HL-60 (cell line): Measurements from ENCODE around the gene VEGFB.

Experiments used
- DNase-seq, 2 experiments: peaks; one replicate each; pipeline ENCODE4 v3.0.0-alpha.2; 2010 to 2020; ENCODE audit warnings: low read depth in 1 of 2, low spot score in 1 of 2
- H3K27ac ChIP-seq: fragments of 250-450 bp; sonication (Bioruptor Pico); replicated peaks from 2 replicates; pipeline ENCODE4 v1.5.1; 2020; ENCODE audit warnings: mild to moderate bottlenecking, moderate library complexity
- H3K27me3 ChIP-seq: fragments of 250-450 bp; sonication (Bioruptor Pico); 2 replicates; pipeline ENCODE4 v1.5.1; 2021; ENCODE audit warnings: mild to moderate bottlenecking, moderate library complexity; ENCODE audit not compliant: insufficient read depth, poor library complexity, severe bottlenecking
- H3K4me3 ChIP-seq: replicated peaks from 2 replicates; pipeline ENCODE4 v1.5.1; 2011; ENCODE audit warnings: mild to moderate bottlenecking, control low read depth, low read length; ENCODE audit not compliant: insufficient read depth
- CTCF ChIP-seq: IDR thresholded peaks from one replicate; pipeline ENCODE4 v1.5.1; 2011; ENCODE audit warnings: low read length, control low read depth, inconsistent platforms; ENCODE audit not compliant: insufficient read depth
- GABPA ChIP-seq: IDR thresholded peaks from 2 replicates; pipeline ENCODE4 v1.6.1; 2012; ENCODE audit warnings: low read depth
- POLR2AphosphoS5 ChIP-seq: IDR thresholded peaks from 2 replicates; pipeline ENCODE4 v1.6.1; 2012; ENCODE audit warnings: low read depth
- REST ChIP-seq: IDR thresholded peaks from 2 replicates; pipeline ENCODE4 v1.6.1; 2012; ENCODE audit warnings: low read depth; ENCODE audit not compliant: insufficient replicate concordance
- SPI1 ChIP-seq: IDR thresholded peaks from 2 replicates; pipeline ENCODE4 v1.6.1; 2012; ENCODE audit warnings: low read depth, mild to moderate bottlenecking, borderline replicate concordance

The VEGFB gene

GRCh38 chr11:64268893-64269539, 34.6 kb downstream of the VEGFB start:
- DNase-seq, result peak; percentile 72 to 77
- H3K27me3 ChIP-seq, result no peaks in the 10 kb centered on the region
- TF ChIP-seq POLR2AphosphoS5, result no peak; the same call in 1 of the 2 replicates
- TF ChIP-seq CTCF, result no peak
- 0 out of 2 replicates have a peak, but pooled peaks have one; percentile 43 for TF ChIP-seq GABPA
- TF ChIP-seq SPI1, result 0 out of 2 replicates have a peak, but pooled peaks have one; percentile 16
- peak; percentile 12 for TF ChIP-seq REST
- peak overlapping the region; percentile 91 for H3K27ac ChIP-seq
- H3K4me3 ChIP-seq, result peak overlapping the region; percentile 61

GRCh38 chr11:64269540-64270220, 35.3 kb downstream of the VEGFB start:
- DNase-seq, result peak; percentile 99 to 100
- TF ChIP-seq CTCF (no peak), SPI1 (peak; percentile 73; the same call in 1 of the 2 replicates), GABPA (peak; percentile 99), POLR2AphosphoS5 (0 out of 2 replicates have a peak, but pooled peaks have one; percentile 41), REST (peak; percentile 27)
- H3K27me3 ChIP-seq, result no peaks in the 10 kb centered on the region
- peak overlapping the region; percentile 91 for H3K27ac ChIP-seq
- peak overlapping the region; percentile 88 for H3K4me3 ChIP-seq

- TF ChIP-seq CTCF, result no peak
- no peak for TF ChIP-seq SPI1
- TF ChIP-seq POLR2AphosphoS5, result no peak
- TF ChIP-seq REST, result no peak
- Histone ChIP-seq H3K27ac (no peak overlapping the region), H3K27me3 (no peaks in the 10 kb centered on the region), H3K4me3 (no peak overlapping the region)
- DNase-seq, result no peak
These were observed 40.8 kb downstream of the VEGFB start for GRCh38 chr11:64275031-64275800.
